DMS 273 (cell line): ENCODE measurements around the gene VPS25.
"Not testable (repeated sequence)": the region's sequence is repeated elsewhere in the genome, so short reads cannot be mapped to it uniquely, and the experiment has no call there.

ENCODE experiments used
- DNase-seq: peaks from one replicate; lab custom pipeline; 2025; ENCODE audit not compliant: unreplicated experiment; lab: John Stamatoyannopoulos, UW

The VPS25 gene

GRCh38 chr17:42768006-42768405 lies 5.2 kb upstream of the VPS25 start:
- DNase-seq, result not testable (repeated sequence)

- DNase-seq, result not testable (repeated sequence)
Measured at GRCh38 chr17:42769964-42770363, 3.3 kb upstream of the VPS25 start.

- DNase-seq, result no peak
Measured at GRCh38 chr17:42772945-42773289, 332 bp upstream of the VPS25 start.

- no peak for DNase-seq
Measured at GRCh38 chr17:42774066-42774745, 957 bp downstream of the VPS25 start.

- DNase-seq, result no peak
Measured at GRCh38 chr17:42775534-42776098, 2.4 kb downstream of the VPS25 start.

- no peak for DNase-seq
Measured at GRCh38 chr17:42778570-42778969, 5.3 kb downstream of the VPS25 start.

GRCh38 chr17:42779304-42779935 lies 6.2 kb downstream of the VPS25 start:
- peak; percentile 68 for DNase-seq

- DNase-seq, result peak; percentile 70
Measured at GRCh38 chr17:42779936-42780850, 6.9 kb downstream of the VPS25 start, which contains the start of gene WNK4. TSS of gene WNK4 (plus strand) at chr17:42780610. CDS start at chr17:42780699, 89 bp downstream.

- DNase-seq, result no peak
Measured at GRCh38 chr17:42780851-42781638, 7.8 kb downstream of the VPS25 start.

- DNase-seq, result no peak
Measured at GRCh38 chr17:42781639-42782165, 8.5 kb downstream of the VPS25 start.

GRCh38 chr17:42782166-42783061 lies 9.2 kb downstream of the VPS25 start:
- DNase-seq, result peak; percentile 37

GRCh38 chr17:42783062-42783790 lies 10.0 kb downstream of the VPS25 start:
- DNase-seq, result no peak

- DNase-seq, result no peak
Measured at GRCh38 chr17:42783791-42784138, 10.5 kb downstream of the VPS25 start.

GRCh38 chr17:42784409-42784808 lies 11.2 kb downstream of the VPS25 start:
- DNase-seq, result no peak

GRCh38 chr17:42784811-42785592 lies 11.8 kb downstream of the VPS25 start:
- no peak for DNase-seq

GRCh38 chr17:42787266-42787665 lies 14.0 kb downstream of the VPS25 start:
- no peak for DNase-seq

- DNase-seq, result no peak
Measured at GRCh38 chr17:42791948-42792347, 18.7 kb downstream of the VPS25 start.

- DNase-seq, result no peak
Measured at GRCh38 chr17:42792545-42792944, 19.3 kb downstream of the VPS25 start.
